HUES48 (cell line): Measurements from ENCODE around the gene NPC1L1.

ENCODE experiments used
- H3K27ac ChIP-seq: one replicate; pipeline ENCODE4 v1.7.0; 2013; ENCODE audit warnings: low read depth, low read length, inconsistent platforms
- H3K27me3 ChIP-seq: 2 replicates; pipeline ENCODE4 v1.6.1; 2013; ENCODE audit warnings: mild to moderate bottlenecking, low read length; ENCODE audit not compliant: control insufficient read depth, insufficient read depth
- H3K36me3 ChIP-seq: 2 replicates; pipeline ENCODE4 v1.6.1; 2013; ENCODE audit warnings: low read length; ENCODE audit not compliant: control insufficient read depth, insufficient read depth
- H3K4me1 ChIP-seq: 2 replicates; pipeline ENCODE4 v1.6.1; 2013; ENCODE audit warnings: mild to moderate bottlenecking, low read length; ENCODE audit not compliant: control insufficient read depth, insufficient read depth
- H3K4me3 ChIP-seq: 2 replicates; pipeline ENCODE4 v1.5.1; 2013; ENCODE audit warnings: mild to moderate bottlenecking, low read depth, low read length
- H3K9ac ChIP-seq: 2 replicates; pipeline ENCODE4 v1.6.1; 2013; ENCODE audit warnings: mild to moderate bottlenecking, low read depth, low read length, moderate library complexity
- H3K9me3 ChIP-seq: 2 replicates; pipeline ENCODE4 v1.6.1; 2013; ENCODE audit warnings: low read length; ENCODE audit not compliant: control insufficient read depth, insufficient read depth

The NPC1L1 gene

DNA sequence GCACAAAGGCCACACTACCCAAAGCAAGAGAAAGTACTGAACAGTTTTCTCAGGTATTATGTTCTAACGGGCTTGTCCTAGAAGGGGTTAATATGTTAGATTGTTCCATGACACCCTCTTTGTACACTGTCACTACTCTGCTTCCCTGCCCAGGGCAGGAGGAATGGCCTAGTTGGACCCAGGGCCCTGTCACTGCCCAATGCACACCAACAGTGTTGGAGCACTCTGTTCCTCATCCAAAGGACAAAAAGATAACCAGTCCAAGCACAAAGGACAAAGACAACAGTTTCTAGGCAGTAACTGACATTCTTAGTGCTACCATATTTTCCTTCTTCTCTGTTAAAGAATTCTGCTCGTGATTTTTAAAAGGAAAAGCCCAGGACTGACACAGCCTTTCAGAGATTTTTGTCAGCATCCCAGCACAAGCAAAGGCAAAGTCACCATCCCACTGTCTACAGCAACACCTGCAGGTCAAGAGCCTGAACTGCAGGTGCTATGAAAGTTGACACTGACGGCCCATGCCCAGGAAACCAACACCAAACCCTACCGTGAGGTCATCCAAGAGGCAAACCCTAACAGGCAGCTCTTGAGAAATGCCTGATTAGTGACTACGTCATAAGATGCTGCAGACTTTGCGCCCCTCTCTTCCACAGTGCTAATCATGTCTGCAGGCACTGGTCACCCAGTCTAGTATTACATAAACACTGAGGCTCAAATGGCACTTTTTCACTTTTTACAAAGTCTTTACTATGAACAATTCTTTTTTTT, 63.9 kb downstream of the NPC1L1 start:
- peaks cover 86% of the 10 kb centered on the region for H3K36me3 ChIP-seq
- H3K27ac ChIP-seq, result no peak overlapping the region
- H3K9ac ChIP-seq, result no peak overlapping the region
- H3K27me3 ChIP-seq, result no peaks in the 10 kb centered on the region
- no peaks in the 10 kb centered on the region for H3K9me3 ChIP-seq
- no peaks in the 10 kb centered on the region for H3K4me1 ChIP-seq
- H3K4me3 ChIP-seq, result no peak overlapping the region

DNA sequence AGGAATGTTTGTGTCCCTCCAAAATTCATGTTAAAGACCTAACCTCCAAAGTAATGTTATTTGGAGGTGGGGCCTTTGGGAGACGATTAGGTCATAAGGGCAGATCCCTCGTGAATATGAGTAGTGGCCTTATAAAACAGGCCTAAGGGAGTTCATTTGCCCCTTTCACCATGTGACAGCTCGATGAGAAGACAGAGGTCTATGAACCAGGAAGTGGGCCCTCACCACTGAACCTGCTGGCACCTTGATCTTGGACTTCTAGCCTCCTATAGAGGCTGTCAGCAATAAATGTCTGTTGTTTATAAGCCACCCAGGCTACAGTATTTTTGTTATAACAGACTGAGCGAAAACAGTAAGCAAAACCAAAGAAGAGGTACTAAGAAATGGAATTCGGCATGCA, 64.8 kb downstream of the NPC1L1 start:
- peaks cover 84% of the 10 kb centered on the region for H3K36me3 ChIP-seq
- no peak overlapping the region for H3K27ac ChIP-seq
- H3K4me3 ChIP-seq, result no peak overlapping the region
- no peaks in the 10 kb centered on the region for H3K4me1 ChIP-seq
- no peak overlapping the region for H3K9ac ChIP-seq
- no peaks in the 10 kb centered on the region for H3K9me3 ChIP-seq
- no peaks in the 10 kb centered on the region for H3K27me3 ChIP-seq

GRCh38 chr7:44473295-44473694, 67.8 kb downstream of the NPC1L1 start:
- Histone ChIP-seq H3K9ac (no peak overlapping the region), H3K36me3 (peaks cover 74% of the 10 kb centered on the region)

DNA sequence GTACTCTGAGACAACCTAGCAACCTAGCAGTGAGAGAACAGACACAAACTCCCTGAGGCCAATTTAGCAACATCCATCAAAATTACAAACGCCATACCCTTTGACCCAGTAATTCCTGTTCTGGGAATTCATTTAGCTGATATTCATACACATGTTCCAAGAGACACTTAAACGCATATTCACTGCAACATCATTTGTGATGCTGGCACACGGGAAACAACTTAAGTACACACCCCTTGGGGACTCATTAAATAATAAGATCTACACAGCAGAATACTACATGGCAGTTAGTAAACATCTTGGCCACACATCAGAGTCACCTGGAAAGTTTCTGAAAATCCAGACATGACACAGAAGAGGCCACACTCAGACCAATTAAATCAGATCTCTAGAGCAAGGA, 68.3 kb downstream of the NPC1L1 start:
- Histone ChIP-seq H3K4me3 (no peak overlapping the region), H3K27me3 (no peaks in the 10 kb centered on the region), H3K9me3 (no peaks in the 10 kb centered on the region), H3K4me1 (no peaks in the 10 kb centered on the region), H3K36me3 (peaks cover 76% of the 10 kb centered on the region), H3K27ac (no peak overlapping the region), H3K9ac (no peak overlapping the region)

More at GRCh38 chr7:44473295-44473694, 67.8 kb downstream of the NPC1L1 start:
- Histone ChIP-seq H3K4me1 (no peaks in the 10 kb centered on the region), H3K27ac (no peak overlapping the region), H3K9me3 (no peaks in the 10 kb centered on the region), H3K27me3 (no peaks in the 10 kb centered on the region), H3K4me3 (no peak overlapping the region)

- Histone ChIP-seq H3K4me1 (no peaks in the 10 kb centered on the region), H3K4me3 (no peak overlapping the region), H3K27me3 (no peaks in the 10 kb centered on the region), H3K9me3 (no peaks in the 10 kb centered on the region), H3K27ac (no peak overlapping the region), H3K9ac (no peak overlapping the region), H3K36me3 (peaks cover 78% of the 10 kb centered on the region)
Observed at GRCh38 chr7:44471850-44472249, 69.3 kb downstream of the NPC1L1 start.

DNA sequence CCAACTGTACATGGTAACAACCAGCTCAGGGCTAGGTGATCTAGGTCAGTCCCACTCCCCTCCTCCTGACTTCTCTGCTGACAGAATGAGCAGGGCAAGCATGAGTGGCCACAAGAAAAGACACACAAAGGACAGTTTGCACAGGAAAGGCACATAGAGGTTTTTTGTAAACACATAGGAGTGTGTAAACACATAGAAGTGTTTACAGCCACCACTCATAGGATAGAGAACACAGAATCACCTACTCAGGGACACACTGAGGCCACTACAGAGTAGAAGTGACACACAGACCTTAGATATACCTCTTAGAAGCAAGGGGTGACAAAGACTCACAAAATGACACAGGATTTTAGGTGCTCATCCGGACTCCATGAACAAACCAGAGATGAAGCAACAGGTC, 69.7 kb downstream of the NPC1L1 start:
- H3K27ac ChIP-seq, result no peak overlapping the region
- H3K9ac ChIP-seq, result no peak overlapping the region
- no peaks in the 10 kb centered on the region for H3K27me3 ChIP-seq
- H3K4me1 ChIP-seq, result no peaks in the 10 kb centered on the region
- H3K9me3 ChIP-seq, result no peaks in the 10 kb centered on the region
- no peak overlapping the region for H3K4me3 ChIP-seq
- peaks cover 78% of the 10 kb centered on the region for H3K36me3 ChIP-seq

DNA sequence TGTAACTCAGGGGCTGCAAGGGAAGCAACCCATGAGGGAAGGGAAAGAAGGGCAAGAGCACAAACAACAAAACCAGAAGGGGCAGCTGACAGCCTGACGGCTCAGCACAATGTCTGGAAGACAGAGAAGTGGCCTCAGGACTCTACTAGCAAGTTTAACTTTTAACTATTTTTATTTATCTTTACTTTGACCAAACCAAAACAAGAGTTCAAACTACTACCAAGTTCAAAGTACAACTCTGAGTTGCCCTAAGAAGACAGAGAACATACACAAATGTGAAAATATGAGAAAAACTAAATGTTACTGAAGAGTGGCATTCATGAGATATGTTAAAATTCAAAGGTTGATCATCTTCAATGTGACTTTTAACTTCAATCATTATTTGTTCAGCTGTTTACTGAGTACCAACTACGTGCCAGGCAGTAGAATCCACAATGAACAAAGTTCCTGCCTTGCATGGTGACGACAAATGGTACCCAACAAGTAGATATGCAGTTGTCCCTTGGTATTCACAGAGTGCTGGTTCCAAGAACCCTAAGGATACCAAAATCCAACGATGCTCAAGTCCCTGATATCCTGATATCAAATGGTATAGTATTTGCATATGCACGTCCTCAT, 70.4 kb downstream of the NPC1L1 start:
- Histone ChIP-seq H3K9me3 (no peaks in the 10 kb centered on the region), H3K9ac (no peak overlapping the region), H3K27me3 (no peaks in the 10 kb centered on the region), H3K27ac (no peak overlapping the region), H3K36me3 (peaks cover 72% of the 10 kb centered on the region), H3K4me3 (no peak overlapping the region), H3K4me1 (no peaks in the 10 kb centered on the region)

- H3K27ac ChIP-seq, result no peak overlapping the region
- no peaks in the 10 kb centered on the region for H3K4me1 ChIP-seq
- H3K36me3 ChIP-seq, result peaks cover 67% of the 10 kb centered on the region
Observed at GRCh38 chr7:44470135-44470479, 71.0 kb downstream of the NPC1L1 start.

GRCh38 chr7:44469461-44470134, 71.5 kb downstream of the NPC1L1 start:
- H3K4me1 ChIP-seq, result no peaks in the 10 kb centered on the region
- no peak overlapping the region for H3K9ac ChIP-seq
- no peak overlapping the region for H3K4me3 ChIP-seq
- peaks cover 63% of the 10 kb centered on the region for H3K36me3 ChIP-seq
- H3K27ac ChIP-seq, result no peak overlapping the region
- no peaks in the 10 kb centered on the region for H3K9me3 ChIP-seq
- no peaks in the 10 kb centered on the region for H3K27me3 ChIP-seq

More at GRCh38 chr7:44470135-44470479, 71.0 kb downstream of the NPC1L1 start:
- H3K9me3 ChIP-seq, result no peaks in the 10 kb centered on the region
- H3K9ac ChIP-seq, result no peak overlapping the region
- no peaks in the 10 kb centered on the region for H3K27me3 ChIP-seq
- no peak overlapping the region for H3K4me3 ChIP-seq

- no peak overlapping the region for H3K9ac ChIP-seq
- peaks cover 48% of the 10 kb centered on the region for H3K36me3 ChIP-seq
- H3K9me3 ChIP-seq, result no peaks in the 10 kb centered on the region
- H3K27me3 ChIP-seq, result no peaks in the 10 kb centered on the region
- H3K27ac ChIP-seq, result no peak overlapping the region
- H3K4me1 ChIP-seq, result no peaks in the 10 kb centered on the region
- H3K4me3 ChIP-seq, result no peak overlapping the region
Observed at GRCh38 chr7:44467217-44467548, 73.9 kb downstream of the NPC1L1 start.
